RWPE1 (cell line): ENCODE data around the gene CDK11A.
A peak's percentile ranks its signal among the peaks of the same experiment; 100 is the strongest.

Source experiments
- CTCF ChIA-PET: fragments of 350-600 bp; sonication (Branson Sonifier 250); formaldehyde crosslinking; extraction: SDS; loops from one replicate; lab custom pipeline; 2021; lab: Yijun Ruan, JAX
- POLR2A ChIA-PET: fragments of 400-600 bp; formaldehyde crosslinking; extraction: SDS; loops from one replicate; lab custom pipeline; 2020; ENCODE audit warnings: antibody characterized with exemption; ENCODE audit not compliant: low non-redundant PET; lab: Yijun Ruan, JAX
- DNase-seq: peaks from one replicate; pipeline ENCODE4 v3.0.0; 2012; ENCODE audit warnings: low spot score
- H3K27ac ChIP-seq: fragments of 450-650 bp; 2 replicates; pipeline ENCODE4 v1.5.1; 2017
- TF ChIP-seq, protein P1 (sequence below): fragments of 450-650 bp; conservative IDR thresholded peaks from 2 replicates; pipeline ENCODE4 v1.5.1; 2017; ENCODE audit warnings: low read depth, mild to moderate bottlenecking

CDK11A gene

DNA sequence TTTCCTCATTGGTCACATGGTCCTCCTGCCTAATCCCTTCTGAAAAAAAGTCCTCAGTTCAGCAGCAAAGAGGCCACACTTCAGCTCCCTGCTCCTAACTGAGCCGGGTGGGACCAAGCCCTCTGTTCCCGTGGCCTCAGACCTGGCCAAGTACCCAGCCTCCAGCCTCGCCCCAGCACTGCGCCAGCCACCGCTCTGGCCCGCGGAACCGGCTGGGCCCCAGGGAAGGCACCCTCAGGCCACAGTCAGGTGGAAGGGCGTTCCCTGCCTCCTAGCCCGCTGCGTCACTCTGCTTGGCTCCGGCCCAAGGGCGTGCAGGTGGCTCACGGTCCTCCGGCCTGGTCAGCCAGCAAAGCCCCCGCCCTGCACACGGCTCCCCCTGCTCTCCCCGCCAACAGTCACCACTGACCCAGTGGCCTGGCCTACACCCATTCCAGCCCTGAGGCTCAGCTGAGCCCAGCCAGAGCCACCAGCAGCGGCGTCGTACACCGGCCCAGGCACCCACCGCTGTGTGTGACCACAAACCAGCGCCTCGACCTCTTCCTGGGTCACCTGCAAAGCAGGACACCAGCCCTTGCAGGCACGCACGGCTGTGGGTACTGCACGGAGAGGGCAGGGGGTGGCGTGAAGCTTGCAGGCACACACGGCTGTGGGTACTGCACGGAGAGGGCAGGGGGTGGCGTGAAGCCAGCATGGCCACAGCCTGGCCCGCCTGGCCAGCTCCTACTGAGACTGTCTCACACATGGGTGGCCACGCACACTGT, 34.7 kb upstream of the CDK11A start:
- POLR2A ChIA-PET: no interaction called here
- peak; percentile 67 for DNase-seq
- CTCF ChIA-PET: interaction anchor here (0.9 to 1.2 kb wide), 3 partner anchors 34 to 150 kb away, joined by 3 to 5 read pairs (median 3); no protein-coding TSS in a partner anchor
- TF ChIP-seq, protein P1, sequence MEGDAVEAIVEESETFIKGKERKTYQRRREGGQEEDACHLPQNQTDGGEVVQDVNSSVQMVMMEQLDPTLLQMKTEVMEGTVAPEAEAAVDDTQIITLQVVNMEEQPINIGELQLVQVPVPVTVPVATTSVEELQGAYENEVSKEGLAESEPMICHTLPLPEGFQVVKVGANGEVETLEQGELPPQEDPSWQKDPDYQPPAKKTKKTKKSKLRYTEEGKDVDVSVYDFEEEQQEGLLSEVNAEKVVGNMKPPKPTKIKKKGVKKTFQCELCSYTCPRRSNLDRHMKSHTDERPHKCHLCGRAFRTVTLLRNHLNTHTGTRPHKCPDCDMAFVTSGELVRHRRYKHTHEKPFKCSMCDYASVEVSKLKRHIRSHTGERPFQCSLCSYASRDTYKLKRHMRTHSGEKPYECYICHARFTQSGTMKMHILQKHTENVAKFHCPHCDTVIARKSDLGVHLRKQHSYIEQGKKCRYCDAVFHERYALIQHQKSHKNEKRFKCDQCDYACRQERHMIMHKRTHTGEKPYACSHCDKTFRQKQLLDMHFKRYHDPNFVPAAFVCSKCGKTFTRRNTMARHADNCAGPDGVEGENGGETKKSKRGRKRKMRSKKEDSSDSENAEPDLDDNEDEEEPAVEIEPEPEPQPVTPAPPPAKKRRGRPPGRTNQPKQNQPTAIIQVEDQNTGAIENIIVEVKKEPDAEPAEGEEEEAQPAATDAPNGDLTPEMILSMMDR: no peak
- H3K27ac ChIP-seq: peak overlapping the region; percentile 89

DNA sequence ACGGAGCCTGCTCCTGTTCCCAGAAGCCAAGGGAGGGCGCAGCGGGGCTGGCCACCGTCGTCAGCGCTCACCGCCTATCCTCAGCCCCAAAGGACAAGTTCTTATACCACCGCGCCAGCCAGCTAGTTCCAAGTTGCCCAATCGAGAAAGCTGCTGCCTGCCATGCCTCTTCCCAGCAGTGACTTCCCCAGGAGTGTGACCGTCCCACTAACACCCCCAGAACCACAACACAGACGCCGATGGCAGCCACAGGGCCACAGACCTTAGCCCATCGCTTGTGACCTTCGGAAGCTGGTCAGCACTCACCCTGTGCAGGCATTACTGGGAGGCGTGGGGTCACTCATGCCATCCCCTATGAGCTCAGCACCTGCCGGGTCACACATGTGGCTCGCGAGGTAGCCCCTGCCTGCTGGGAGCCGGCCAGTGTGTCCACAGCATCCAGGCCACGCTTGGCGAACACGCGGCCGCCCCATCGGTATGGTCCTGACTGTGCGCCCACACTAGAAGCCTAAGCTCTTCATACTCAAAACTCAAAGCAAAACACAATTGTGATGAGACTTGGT, 34.0 kb upstream of the CDK11A start:
- no peak for DNase-seq
- TF ChIP-seq, protein P1: no peak
- POLR2A ChIA-PET: no interaction called here
- H3K27ac ChIP-seq: peak overlapping the region; percentile 89
- CTCF ChIA-PET: interaction anchor here (0.9 to 1.0 kb wide), 2 partner anchors 148 to 150 kb away, joined by 3 to 5 read pairs; no protein-coding TSS in a partner anchor

DNA sequence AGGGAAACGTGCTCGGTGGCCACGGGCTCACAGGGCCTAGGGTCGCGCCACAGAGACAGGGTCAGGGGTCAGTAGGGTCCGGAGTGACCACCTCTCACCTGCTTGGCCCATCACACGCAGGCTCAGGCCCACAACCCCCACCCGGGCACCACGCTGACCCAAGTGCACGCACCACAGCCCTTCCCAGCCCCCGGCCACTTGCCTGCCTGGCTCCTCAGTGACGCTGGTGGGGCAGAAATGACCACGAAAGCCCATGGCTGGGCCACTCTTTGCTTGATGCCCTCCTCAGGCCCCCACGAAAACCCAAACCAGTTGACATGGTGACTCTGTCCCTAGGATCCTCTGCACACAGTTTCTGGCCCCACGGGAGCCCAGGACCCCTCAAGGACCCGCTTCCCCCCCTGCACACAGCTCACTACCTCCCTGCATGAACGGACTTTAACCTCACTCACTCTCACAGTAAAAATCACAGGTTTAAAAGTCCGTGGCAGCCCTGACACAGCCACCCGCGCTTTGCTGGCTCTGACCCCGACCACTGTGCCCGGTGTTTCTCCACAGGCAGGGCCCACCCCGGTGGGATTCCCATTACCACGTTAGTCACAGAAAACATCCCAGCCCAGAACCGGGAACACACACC, 33.4 kb upstream of the CDK11A start:
- H3K27ac ChIP-seq: peak overlapping the region; percentile 89
- TF ChIP-seq, protein P1: no peak
- ChIA-PET POLR2A (no interaction called here), CTCF (no interaction called here)
- no peak for DNase-seq

DNA sequence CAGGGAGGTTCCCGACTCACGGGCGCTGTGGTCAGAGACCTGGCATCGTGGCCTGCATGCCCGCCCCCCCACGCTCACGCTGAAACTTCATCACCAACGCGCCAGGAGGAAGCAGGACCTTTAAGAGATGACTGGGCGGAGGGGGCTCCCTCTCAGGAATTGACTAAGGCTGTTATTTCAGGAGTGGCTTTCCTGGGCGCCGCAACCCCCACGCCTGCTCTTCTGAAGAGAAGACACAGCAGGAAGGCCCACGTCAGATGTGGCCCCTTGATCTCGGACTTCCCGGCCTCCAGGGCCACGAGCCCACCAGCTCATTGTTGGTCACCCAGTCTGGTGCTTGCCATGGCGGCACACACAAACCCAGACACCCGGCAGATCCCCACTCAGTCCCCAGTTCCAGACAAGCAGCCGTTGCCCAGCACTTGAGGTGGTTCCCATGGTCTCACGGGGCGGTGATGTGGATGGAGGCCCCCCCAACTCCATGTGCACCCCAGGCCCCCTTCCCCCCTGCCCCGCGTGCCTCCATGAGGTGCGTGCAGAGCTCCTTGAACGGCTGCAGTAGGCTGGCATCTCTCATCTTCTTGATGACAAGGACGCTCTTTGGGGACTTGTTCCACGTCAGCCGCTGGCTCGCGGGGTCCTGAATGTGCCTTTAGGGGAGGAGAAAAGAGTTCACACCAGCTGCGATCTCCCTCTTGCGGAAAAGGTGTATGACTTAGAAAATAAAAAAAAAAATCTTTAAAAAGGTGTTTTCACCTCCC, 32.7 kb upstream of the CDK11A start:
- ChIA-PET POLR2A (interaction anchor here (0.6 kb wide), 1 partner anchor 14 kb away, joined by 4 read pairs; no protein-coding TSS in a partner anchor), CTCF (no interaction called here)
- H3K27ac ChIP-seq: peak overlapping the region; percentile 89; the same call in 1 of the 2 replicates
- TF ChIP-seq, protein P1: no peak
- DNase-seq: no peak

DNA sequence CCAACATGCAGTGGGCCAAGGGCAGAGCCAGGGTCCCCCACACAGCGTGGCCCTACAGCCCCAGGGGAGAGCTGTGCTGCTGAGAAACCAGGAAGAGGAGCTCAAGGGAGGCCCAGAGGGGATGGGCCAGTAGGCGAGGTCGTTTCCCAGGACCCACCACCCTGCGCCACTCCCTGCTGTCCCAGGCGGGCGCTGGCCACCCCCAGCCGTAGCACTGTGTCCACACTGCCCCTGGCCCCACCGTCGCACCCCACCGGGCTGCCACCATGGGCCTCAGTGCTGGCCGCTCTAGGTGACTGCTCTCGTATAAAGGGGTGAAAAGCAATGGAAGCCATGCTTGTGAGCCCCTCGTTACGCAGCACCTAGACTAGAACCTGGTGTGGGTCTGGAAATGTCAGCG, 31.7 kb upstream of the CDK11A start:
- POLR2A ChIA-PET: interaction anchor here (0.6 kb wide), 1 partner anchor 24 kb away, joined by 4 read pairs; no protein-coding TSS in a partner anchor
- H3K27ac ChIP-seq: peak overlapping the region; percentile 34
- CTCF ChIA-PET: no interaction called here
- TF ChIP-seq, protein P1: no peak
- DNase-seq: no peak
